Esophagus muscularis mucosa (tissue), 3 donors: ENCODE results near the gene NCKAP5.

Experiments used
- POLR2A ChIP-seq: fragments of 450-650 bp; IDR thresholded peaks from one replicate; pipeline ENCODE4 v1.6.1; 2017; ENCODE audit warnings: antibody characterized with exemption, moderate library complexity, mild to moderate bottlenecking, low read depth
- POLR2AphosphoS5 ChIP-seq, 2 donors: sonication (generic); formaldehyde crosslinking; IDR thresholded peaks; one replicate each; pipeline ENCODE4 v1.6.1; 2017; ENCODE audit warnings: antibody characterized with exemption in 2 of 2
- TF ChIP-seq, protein P1 (sequence below), 3 experiments: fragments of 200-600 bp in 2 of 3; fragments of 450-650 bp in 1 of 3; sonication (generic) in 2 of 3; IDR thresholded peaks; one replicate each; pipeline ENCODE4 v1.5.1; 2017 to 2019; ENCODE audit warnings: antibody characterized with exemption in 3 of 3, mild to moderate bottlenecking in 2 of 3, moderate library complexity in 1 of 3

DNA sequence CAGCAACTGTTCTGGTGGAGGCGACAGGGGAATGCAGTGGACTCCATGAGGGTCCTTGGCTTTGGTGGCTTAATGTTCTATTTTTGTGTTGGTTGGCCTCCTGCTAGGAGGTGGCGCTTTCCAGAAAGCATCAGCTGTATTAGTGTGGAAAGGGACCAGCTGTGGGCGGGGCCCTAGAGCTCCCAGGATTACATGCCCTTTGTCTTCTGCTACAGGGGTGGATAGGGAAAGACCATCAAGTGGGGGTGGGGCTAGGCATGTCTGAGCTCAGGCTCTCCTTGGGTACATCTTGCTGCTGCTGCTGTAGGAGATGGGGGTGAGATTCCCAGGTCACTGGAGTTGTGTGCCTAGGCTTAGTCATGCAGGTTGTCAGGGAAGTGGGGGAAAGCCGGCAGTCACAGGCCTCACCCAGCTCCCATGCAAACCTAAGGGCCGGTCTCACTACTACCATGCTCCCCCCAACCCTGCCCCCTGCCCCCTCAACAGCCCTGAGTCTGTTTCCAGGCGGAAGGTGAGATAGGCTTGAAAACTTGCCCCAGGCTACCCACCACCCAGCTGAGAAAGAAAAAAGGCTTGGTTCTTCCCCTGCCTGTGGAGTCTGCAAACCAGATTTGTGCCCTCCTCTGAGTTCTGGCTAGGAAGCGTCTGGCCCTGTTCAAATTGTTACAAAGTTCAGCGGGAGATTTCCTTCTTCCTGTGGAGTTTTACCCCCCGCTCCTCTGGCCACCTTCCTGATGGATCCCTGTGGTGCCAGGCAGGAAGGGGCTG lies 756.9 kb downstream of the NCKAP5 start:
- TF ChIP-seq, protein P1, sequence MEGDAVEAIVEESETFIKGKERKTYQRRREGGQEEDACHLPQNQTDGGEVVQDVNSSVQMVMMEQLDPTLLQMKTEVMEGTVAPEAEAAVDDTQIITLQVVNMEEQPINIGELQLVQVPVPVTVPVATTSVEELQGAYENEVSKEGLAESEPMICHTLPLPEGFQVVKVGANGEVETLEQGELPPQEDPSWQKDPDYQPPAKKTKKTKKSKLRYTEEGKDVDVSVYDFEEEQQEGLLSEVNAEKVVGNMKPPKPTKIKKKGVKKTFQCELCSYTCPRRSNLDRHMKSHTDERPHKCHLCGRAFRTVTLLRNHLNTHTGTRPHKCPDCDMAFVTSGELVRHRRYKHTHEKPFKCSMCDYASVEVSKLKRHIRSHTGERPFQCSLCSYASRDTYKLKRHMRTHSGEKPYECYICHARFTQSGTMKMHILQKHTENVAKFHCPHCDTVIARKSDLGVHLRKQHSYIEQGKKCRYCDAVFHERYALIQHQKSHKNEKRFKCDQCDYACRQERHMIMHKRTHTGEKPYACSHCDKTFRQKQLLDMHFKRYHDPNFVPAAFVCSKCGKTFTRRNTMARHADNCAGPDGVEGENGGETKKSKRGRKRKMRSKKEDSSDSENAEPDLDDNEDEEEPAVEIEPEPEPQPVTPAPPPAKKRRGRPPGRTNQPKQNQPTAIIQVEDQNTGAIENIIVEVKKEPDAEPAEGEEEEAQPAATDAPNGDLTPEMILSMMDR (IDR thresholded peaks at IDR 0.05) = no peak
- TF ChIP-seq POLR2A (no peak), POLR2AphosphoS5 (IDR thresholded peaks at IDR 0.05) (no peak)
